Common myeloid progenitor, CD34-positive (primary cell): Measurements from ENCODE around the gene C1orf74.

Source experiments
- CTCF ChIA-PET: fragments of 350-600 bp; sonication (Branson Sonifier 250); formaldehyde crosslinking; loops from one replicate; lab custom pipeline; 2021; ENCODE audit warnings: antibody characterized with exemption; lab: Charles Lee
- POLR2A ChIA-PET: fragments of 350-600 bp; sonication (Branson Sonifier 250); formaldehyde crosslinking; loops from one replicate; lab custom pipeline; 2021; ENCODE audit warnings: antibody characterized with exemption; lab: Charles Lee
- DNase-seq, 3 donors: peaks; one replicate each; pipeline versions ENCODE4 v3.0.0 to v3.0.0-alpha.2; 2013
- H3K27ac ChIP-seq, 2 experiments: 1 replicate in 1 of 2; 2 replicates in 1 of 2; pipeline ENCODE4 v1.7.0; 2013; ENCODE audit warnings: inconsistent platforms in 2 of 2, low read length in 2 of 2, mild to moderate bottlenecking in 2 of 2, low read depth in 1 of 2, moderate library complexity in 1 of 2; ENCODE audit not compliant: severe bottlenecking in 2 of 2, insufficient read depth in 1 of 2, poor library complexity in 1 of 2
- H3K27me3 ChIP-seq, 5 experiments: replicated peaks in 2 of 5; 1 replicate in 3 of 5; 2 replicates in 2 of 5; pipeline versions ENCODE4 v1.6.1 to v1.7.0; 2013; ENCODE audit warnings: low read length in 4 of 5, mild to moderate bottlenecking in 2 of 5, moderate library complexity in 2 of 5, inconsistent platforms in 1 of 5; ENCODE audit not compliant: insufficient read depth in 5 of 5, control insufficient read depth in 4 of 5
- H3K36me3 ChIP-seq, 4 experiments: 1 replicate in 2 of 4; 2 replicates in 2 of 4; pipeline versions ENCODE4 v1.6.1 to v1.7.0; 2013; ENCODE audit warnings: low read length in 3 of 4, control low read depth in 1 of 4, mild to moderate bottlenecking in 1 of 4; ENCODE audit not compliant: control insufficient read depth in 4 of 4, insufficient read depth in 4 of 4
- H3K4me1 ChIP-seq, 4 experiments: 1 replicate in 3 of 4; 2 replicates in 1 of 4; pipeline versions ENCODE4 v1.6.1 to v1.7.1; 2013; ENCODE audit warnings: low read length in 3 of 4, mild to moderate bottlenecking in 3 of 4, control low read depth in 1 of 4, inconsistent platforms in 1 of 4, moderate library complexity in 1 of 4; ENCODE audit not compliant: control insufficient read depth in 4 of 4, insufficient read depth in 4 of 4; ENCODE audit errors: control extremely low read depth in 1 of 4
- H3K4me3 ChIP-seq, 7 experiments: 1 replicate in 4 of 7; 2 replicates in 3 of 7; pipeline versions ENCODE4 v1.5.1 to v1.7.0; 2013; ENCODE audit warnings: mild to moderate bottlenecking in 7 of 7, low read length in 6 of 7, moderate library complexity in 6 of 7, inconsistent platforms in 2 of 7, low read depth in 2 of 7, control low read depth in 1 of 7; ENCODE audit not compliant: insufficient read depth in 4 of 7, control insufficient read depth in 1 of 7; ENCODE audit errors: extremely low read depth in 1 of 7
- H3K9me3 ChIP-seq, 5 experiments: 1 replicate in 4 of 5; 2 replicates in 1 of 5; pipeline versions ENCODE4 v1.6.1 to v1.7.1; 2013; ENCODE audit warnings: low read length in 4 of 5, mild to moderate bottlenecking in 2 of 5, inconsistent platforms in 1 of 5, low read depth in 1 of 5, moderate library complexity in 1 of 5; ENCODE audit not compliant: control insufficient read depth in 4 of 5, insufficient read depth in 2 of 5; ENCODE audit errors: control extremely low read depth in 1 of 5
- WGBS: methylation state at CpG from one replicate; pipeline ENCODE4 v1.1.5; 2013; ENCODE audit not compliant: insufficient coverage; 5-methylcytosine and 5-hydroxymethylcytosine counted together

Gene C1orf74

DNA sequence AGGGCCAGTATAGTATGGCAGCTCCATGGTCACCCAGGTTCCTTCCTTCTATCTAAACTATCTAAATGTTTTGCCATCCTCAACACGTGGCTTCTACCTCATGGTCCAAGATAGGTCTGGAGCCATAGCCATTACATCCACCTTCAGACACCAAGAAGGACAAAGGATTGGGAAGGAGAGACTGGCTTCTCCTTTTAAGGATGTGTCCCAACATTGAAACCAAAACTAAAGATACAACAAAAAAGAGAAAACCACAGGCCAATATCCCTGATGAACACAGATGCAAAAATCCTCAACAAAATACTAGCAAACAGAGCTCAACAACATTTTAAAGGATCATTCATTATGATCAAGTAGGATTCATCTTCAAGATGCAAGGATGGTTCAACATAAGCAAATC lies 54.9 kb downstream of the C1orf74 start:
- H3K4me3 ChIP-seq, result no peak overlapping the region
- H3K27me3 ChIP-seq, result no peaks in the 10 kb centered on the region
- no peak for DNase-seq
- H3K27ac ChIP-seq, result no peak overlapping the region
- H3K4me1 ChIP-seq, result no peaks in the 10 kb centered on the region
- no CpG with 5 or more reads among the region's 1 CpG for WGBS
- POLR2A ChIA-PET, result no interaction called here
- H3K36me3 ChIP-seq, result no peaks in the 10 kb centered on the region
- no peaks in the 10 kb centered on the region for H3K9me3 ChIP-seq
- CTCF ChIA-PET, result interaction anchor here (0.7 to 1.8 kb wide), 3 partner anchors 11 to 31 kb away, joined by 3 to 4 read pairs (median 4); no protein-coding TSS in a partner anchor
